Gastrocnemius medialis (tissue), 4 donors: Measurements from ENCODE around the gene VNN1. TPM values are rescaled to one million over a fixed set of nuclear protein-coding genes. Genes with fewer than 3 reads are reported as not detected.

ENCODE experiments used
- ATAC-seq, 2 donors: fragments of 150-250 bp; one replicate each; pipeline ENCODE4 v1.9.1; 2016
- DNase-seq, 2 donors: peaks; one replicate each; pipeline ENCODE4 v3.0.0-alpha.2; 2019
- H3K27ac ChIP-seq, 4 donors: fragments of 200-600 bp; sonication (generic); 1 replicate in 1 of 4; 2 replicates in 3 of 4; pipeline ENCODE4 v1.5.1; 2016 to 2018; ENCODE audit warnings: mild to moderate bottlenecking in 2 of 4, moderate library complexity in 1 of 4
- H3K27me3 ChIP-seq, 3 donors: fragments of 200-600 bp; sonication (generic) in 2 of 3; 1 replicate in 1 of 3; 2 replicates in 2 of 3; pipeline versions ENCODE4 v1.5.1 to v1.6.0; 2016 to 2019; ENCODE audit warnings: mild to moderate bottlenecking in 1 of 3, moderate library complexity in 1 of 3
- H3K36me3 ChIP-seq, 2 donors: fragments of 200-600 bp; sonication (generic) in 1 of 2; one replicate each; pipeline ENCODE4 v1.5.1; 2017 to 2018
- H3K4me1 ChIP-seq, 2 donors: fragments of 200-600 bp; sonication (generic) in 1 of 2; one replicate each; pipeline ENCODE4 v1.5.1; 2016 to 2017; ENCODE audit warnings: mild to moderate bottlenecking in 2 of 2
- H3K4me3 ChIP-seq, 4 donors: fragments of 200-600 bp; sonication (generic) in 3 of 4; 1 replicate in 1 of 4; 2 replicates in 3 of 4; pipeline ENCODE4 v1.5.1; 2016 to 2019; ENCODE audit warnings: mild to moderate bottlenecking in 2 of 4
- H3K9me3 ChIP-seq, 3 donors: fragments of 200-600 bp; sonication (generic) in 2 of 3; 1 replicate in 1 of 3; 2 replicates in 2 of 3; pipeline ENCODE4 v1.5.1; 2016 to 2019
- CTCF ChIP-seq, 5 experiments: fragments of 450-650 bp in 3 of 5; fragments of 200-600 bp in 2 of 5; sonication (generic) in 2 of 5; IDR thresholded peaks in 4 of 5; conservative IDR thresholded peaks in 1 of 5; 1 replicate in 4 of 5; 2 replicates in 1 of 5; pipeline ENCODE4 v1.5.1; 2016 to 2019; ENCODE audit warnings: antibody characterized with exemption in 5 of 5, mild to moderate bottlenecking in 3 of 5, moderate library complexity in 3 of 5
- POLR2A ChIP-seq, 2 donors: fragments of 450-650 bp; IDR thresholded peaks; one replicate each; pipeline ENCODE4 v1.6.1; 2017; ENCODE audit warnings: antibody characterized with exemption in 2 of 2, mild to moderate bottlenecking in 2 of 2, moderate library complexity in 2 of 2
- in situ Hi-C, 4 donors: fragments of 200-750 bp; cut with MboI; loops; one replicate each; pipeline versions ENCODE4 v1.15.0 to v1.8.0; 2017; ENCODE audit warnings: low sequenced_read_pairs in 4 of 4
- intact Hi-C: fragments of 100-400 bp; cut with DNase I; formaldehyde crosslinking; loops from one replicate; pipeline ENCODE4 v1.15.1; 2023; ENCODE audit warnings: low total_unique reads
- total RNA-seq, 4 donors: library from RNA; depleted of rRNA; stranded (reverse); fragments of >200 nt; gene quantifications; one replicate each; pipeline versions ENCODE4 v1.1.0 to v1.2.3, GENCODE V29; 2016

Gene VNN1
- total RNA-seq, 4 donors from 2014 or later: 0.39 to 1.9 (median 0.85) TPM

GRCh38 chr6:132669690-132670291 is 44.1 kb downstream of the VNN1 start:
- no peak for DNase-seq

GRCh38 chr6:132666118-132666517 is 47.7 kb downstream of the VNN1 start:
- H3K27ac ChIP-seq: no peak overlapping the region
- in situ Hi-C loops (no loop called here), intact Hi-C loops (no loop called here)
- no peaks in the 10 kb centered on the region for H3K9me3 ChIP-seq
- H3K36me3 ChIP-seq: no peaks in the 10 kb centered on the region
- peaks cover 0 to 3% of the 10 kb centered on the region in 2 donors for H3K4me1 ChIP-seq
- no peak for ATAC-seq
- TF ChIP-seq POLR2A (IDR thresholded peaks at IDR 0.05) (no peak), CTCF (IDR thresholded peaks at IDR 0.05 in 4 of 5, conservative IDR thresholded peaks at IDR 0.05 in 1 of 5) (no peak)
- H3K27me3 ChIP-seq: no peaks in the 10 kb centered on the region
- no peak for DNase-seq
- H3K4me3 ChIP-seq: no peak overlapping the region

More at GRCh38 chr6:132669690-132670291, 44.1 kb downstream of the VNN1 start:
- ATAC-seq: peak in 1 of 2 donors; percentile 39
- H3K4me1 ChIP-seq: peaks cover 0 to 3% of the 10 kb centered on the region in 2 donors
- H3K36me3 ChIP-seq: no peaks in the 10 kb centered on the region
- no peak overlapping the region for H3K27ac ChIP-seq
- no peaks in the 10 kb centered on the region for H3K27me3 ChIP-seq
- intact Hi-C loops: no loop called here
- H3K4me3 ChIP-seq: no peak overlapping the region
- no peaks in the 10 kb centered on the region for H3K9me3 ChIP-seq
- TF ChIP-seq CTCF (IDR thresholded peaks at IDR 0.05 in 4 of 5, conservative IDR thresholded peaks at IDR 0.05 in 1 of 5) (peak in 2 of 5 experiments; percentile 29 to 44), POLR2A (IDR thresholded peaks at IDR 0.05) (no peak)
- in situ Hi-C loops: no loop called here

GRCh38 chr6:132664309-132665034 is 49.4 kb downstream of the VNN1 start:
- no peak for ATAC-seq
- in situ Hi-C loops (no loop called here), intact Hi-C loops (no loop called here)
- no peaks in the 10 kb centered on the region for H3K9me3 ChIP-seq
- TF ChIP-seq CTCF (IDR thresholded peaks at IDR 0.05 in 4 of 5, conservative IDR thresholded peaks at IDR 0.05 in 1 of 5) (no peak), POLR2A (IDR thresholded peaks at IDR 0.05) (no peak)
- no peak overlapping the region for H3K27ac ChIP-seq
- no peaks in the 10 kb centered on the region for H3K36me3 ChIP-seq
- no peaks in the 10 kb centered on the region for H3K27me3 ChIP-seq
- H3K4me3 ChIP-seq: no peak overlapping the region
- DNase-seq: no peak
- H3K4me1 ChIP-seq: no peaks in the 10 kb centered on the region

GRCh38 chr6:132663661-132664060 is 50.2 kb downstream of the VNN1 start:
- intact Hi-C loops (no loop called here), in situ Hi-C loops (no loop called here)
- H3K36me3 ChIP-seq: no peaks in the 10 kb centered on the region
- no peak for DNase-seq
- H3K4me3 ChIP-seq: no peak overlapping the region
- no peaks in the 10 kb centered on the region for H3K4me1 ChIP-seq
- TF ChIP-seq CTCF (IDR thresholded peaks at IDR 0.05 in 4 of 5, conservative IDR thresholded peaks at IDR 0.05 in 1 of 5) (no peak), POLR2A (IDR thresholded peaks at IDR 0.05) (no peak)
- H3K27ac ChIP-seq: no peak overlapping the region
- no peaks in the 10 kb centered on the region for H3K9me3 ChIP-seq
- H3K27me3 ChIP-seq: no peaks in the 10 kb centered on the region
- no peak for ATAC-seq
